ENCODE results near the gene COPB2. TPM values are rescaled to one million over a fixed set of nuclear protein-coding genes. Genes with fewer than 3 reads are reported as not detected.

Gene COPB2
- total RNA-seq, 2 donors from 2014 or later, result 67.4 to 114 TPM

GRCh38 chr3:139318826-139319225, 70.6 kb downstream of the COPB2 start:
- H3K4me1 ChIP-seq (ENCODE audit: control insufficient read depth in 1 of 2, low read depth in 2 of 2), result no peaks in the 10 kb centered on the region
- DNase-seq (ENCODE audit: low spot score) (no peak), ATAC-seq (ENCODE audit: insufficient number of reproducible peaks, low FRiP score, low read depth) (no peak)
- no peak for TF ChIP-seq CTCF (IDR thresholded peaks at IDR 0.05)
- no peak overlapping the region for H3K27ac ChIP-seq
- H3K9me3 ChIP-seq, result no peaks in the 10 kb centered on the region
- no peaks in the 10 kb centered on the region for H3K27me3 ChIP-seq (replicated peaks; ENCODE audit: insufficient read depth)
- no peaks in the 10 kb centered on the region for H3K36me3 ChIP-seq
- no peak overlapping the region for H3K4me3 ChIP-seq

DNA sequence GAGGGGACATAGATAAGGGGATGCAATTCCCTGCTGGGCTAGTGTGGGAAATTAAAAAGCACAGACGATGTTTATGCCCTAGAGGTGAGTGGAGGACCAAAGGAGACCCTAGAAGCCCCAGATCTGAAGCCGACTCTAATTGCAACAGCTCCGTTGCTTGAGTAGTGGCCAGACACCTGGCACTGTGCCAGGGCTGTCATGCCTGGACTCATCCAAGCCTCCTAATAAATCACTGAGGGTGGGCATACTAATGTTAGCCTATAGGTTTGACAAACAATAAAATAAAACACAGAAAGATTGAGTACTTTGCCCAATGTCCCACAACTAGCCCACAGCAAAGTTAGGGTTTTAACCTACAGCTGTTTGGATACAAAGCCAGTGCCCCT, 71.0 kb downstream of the COPB2 start:
- H3K27ac ChIP-seq, result no peak overlapping the region
- ATAC-seq (ENCODE audit: insufficient number of reproducible peaks, low FRiP score, low read depth) (no peak), DNase-seq (ENCODE audit: low spot score) (no peak)
- no peak for TF ChIP-seq CTCF (IDR thresholded peaks at IDR 0.05)
- no peaks in the 10 kb centered on the region for H3K4me1 ChIP-seq (ENCODE audit: control insufficient read depth in 1 of 2, low read depth in 2 of 2)
- no peaks in the 10 kb centered on the region for H3K27me3 ChIP-seq (replicated peaks; ENCODE audit: insufficient read depth)
- no peaks in the 10 kb centered on the region for H3K36me3 ChIP-seq
- H3K9me3 ChIP-seq, result no peaks in the 10 kb centered on the region
- H3K4me3 ChIP-seq, result no peak overlapping the region

DNA sequence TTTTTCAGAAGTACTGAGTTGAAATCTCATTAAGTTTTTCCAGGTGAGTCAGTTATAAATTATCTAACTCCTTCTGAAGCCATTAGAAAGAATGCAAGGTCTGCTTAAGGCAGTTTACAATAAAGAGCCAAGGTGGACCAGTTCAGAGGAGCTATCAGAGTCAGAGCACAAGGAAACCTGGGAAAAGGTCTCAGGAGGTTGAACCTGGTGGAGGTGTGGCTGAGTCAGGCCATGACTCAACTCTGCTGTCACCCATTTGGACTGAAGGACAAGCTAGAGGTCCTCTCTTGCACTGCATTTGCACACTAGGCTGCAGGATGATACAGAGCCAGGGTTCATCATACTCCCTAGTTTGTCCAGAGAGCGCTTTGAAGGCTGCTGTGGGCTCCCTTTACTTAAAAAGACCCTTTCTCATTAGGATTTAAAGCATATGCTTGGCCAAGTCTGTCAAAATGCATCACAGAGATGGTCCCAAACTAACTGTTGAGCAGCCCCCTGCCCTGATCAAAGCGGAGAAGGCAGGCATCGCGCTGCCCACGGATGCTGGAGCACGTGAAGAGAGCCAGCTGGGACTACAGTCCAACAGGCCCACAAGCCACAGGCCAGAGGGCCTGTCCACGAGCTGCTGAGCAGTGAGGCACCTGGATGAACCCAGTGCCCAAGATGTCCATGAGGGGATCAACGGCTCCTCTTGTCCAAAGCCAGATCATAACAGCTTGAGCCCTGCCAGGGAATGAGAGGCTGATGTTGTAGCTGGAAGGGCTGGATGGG, 71.6 kb downstream of the COPB2 start:
- DNase-seq (ENCODE audit: low spot score), result no peak
- Histone ChIP-seq H3K4me3 (no peak overlapping the region), H3K27me3 (replicated peaks; ENCODE audit: insufficient read depth) (no peaks in the 10 kb centered on the region), H3K9me3 (no peaks in the 10 kb centered on the region), H3K4me1 (ENCODE audit: control insufficient read depth in 1 of 2, low read depth in 2 of 2) (no peaks in the 10 kb centered on the region), H3K27ac (no peak overlapping the region), H3K36me3 (no peaks in the 10 kb centered on the region)
- TF ChIP-seq CTCF (IDR thresholded peaks at IDR 0.05), result no peak
- no peak for ATAC-seq (ENCODE audit: insufficient number of reproducible peaks, low FRiP score, low read depth)

DNA sequence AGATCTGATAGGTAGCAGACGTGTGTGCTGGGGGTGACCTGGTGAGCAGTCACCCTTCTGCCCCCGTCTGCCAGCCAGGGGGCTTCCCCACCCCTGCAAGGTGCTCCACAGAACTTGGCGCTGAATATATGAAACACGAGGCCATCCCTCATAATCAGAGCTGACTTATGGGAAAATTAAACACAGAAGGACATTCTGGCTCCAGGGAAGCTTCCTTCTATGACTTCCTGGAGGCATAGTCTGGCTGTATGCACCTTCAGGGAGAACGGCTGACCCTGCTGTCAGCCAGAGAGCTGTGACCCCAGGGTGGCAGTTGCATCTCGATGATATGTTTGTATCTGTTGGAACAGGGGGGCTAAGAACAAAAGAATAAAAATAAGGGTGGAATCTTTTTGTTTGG, 72.2 kb downstream of the COPB2 start:
- no peaks in the 10 kb centered on the region for H3K36me3 ChIP-seq
- H3K4me1 ChIP-seq (ENCODE audit: control insufficient read depth in 1 of 2, low read depth in 2 of 2), result no peaks in the 10 kb centered on the region
- H3K27me3 ChIP-seq (replicated peaks; ENCODE audit: insufficient read depth), result no peaks in the 10 kb centered on the region
- H3K27ac ChIP-seq, result no peak overlapping the region
- no peak overlapping the region for H3K4me3 ChIP-seq
- DNase-seq (ENCODE audit: low spot score) (no peak), ATAC-seq (ENCODE audit: insufficient number of reproducible peaks, low FRiP score, low read depth) (no peak)
- no peaks in the 10 kb centered on the region for H3K9me3 ChIP-seq
- no peak for TF ChIP-seq CTCF (IDR thresholded peaks at IDR 0.05)

GRCh38 chr3:139313921-139314320, 75.5 kb downstream of the COPB2 start:
- no peaks in the 10 kb centered on the region for H3K36me3 ChIP-seq
- TF ChIP-seq CTCF (IDR thresholded peaks at IDR 0.05), result no peak
- DNase-seq (ENCODE audit: low spot score), result no peak
- H3K27ac ChIP-seq, result no peak overlapping the region
- H3K4me3 ChIP-seq, result no peak overlapping the region
- no peaks in the 10 kb centered on the region for H3K9me3 ChIP-seq
- H3K27me3 ChIP-seq (replicated peaks; ENCODE audit: insufficient read depth), result no peaks in the 10 kb centered on the region
- no peaks in the 10 kb centered on the region for H3K4me1 ChIP-seq (ENCODE audit: control insufficient read depth in 1 of 2, low read depth in 2 of 2)
- no peak for ATAC-seq (ENCODE audit: insufficient number of reproducible peaks, low FRiP score, low read depth)

Measured in thoracic aorta (tissue), 2 donors.